Naive thymus-derived CD8-positive, alpha-beta T cell (primary cell): ENCODE data around the gene EGFL8. TPM values are rescaled to one million over a fixed set of nuclear protein-coding genes. Genes with fewer than 3 reads are reported as not detected.

Experiments
- ATAC-seq, 2 donors: fragments of 150-1000 bp; cut with Tn5 transposase in 1 of 2; sonication (Bioruptor Pico), chemical (Tn5 transposase) in 1 of 2; 1 replicate in 1 of 2; 2 replicates in 1 of 2; pipeline ENCODE4 v1.10.0; 2021; ENCODE audit warnings: mild to moderate bottlenecking in 2 of 2, moderate library complexity in 2 of 2
- POLR2A ChIA-PET: fragments of 350-600 bp; sonication (Branson Sonifier 250); formaldehyde crosslinking; loops from one replicate; lab custom pipeline; 2021; ENCODE audit warnings: antibody characterized with exemption; lab: Charles Lee
- DNase-seq, 10 donors: peaks; one replicate each; pipeline versions ENCODE4 v3.0.0 to v3.0.0-alpha.2; 2020 to 2022
- H3K27ac Mint-ChIP-seq, 10 donors: one replicate each; pipeline ENCODE4 v1.8.0; 2020 to 2022; ENCODE audit warnings: mild to moderate bottlenecking in 10 of 10, mixed read lengths in 10 of 10, moderate library complexity in 4 of 10, inconsistent platforms in 1 of 10
- H3K27me3 Mint-ChIP-seq, 5 donors: one replicate each; pipeline ENCODE4 v1.8.0; 2021 to 2022; ENCODE audit warnings: mixed read lengths in 5 of 5
- H3K36me3 Mint-ChIP-seq, 3 donors: one replicate each; pipeline ENCODE4 v1.8.0; 2020 to 2022; ENCODE audit warnings: mixed read lengths in 3 of 3, mild to moderate bottlenecking in 2 of 3, inconsistent platforms in 1 of 3
- H3K4me1 Mint-ChIP-seq, 4 donors: one replicate each; pipeline ENCODE4 v1.8.0; 2021 to 2022; ENCODE audit warnings: mixed read lengths in 4 of 4
- H3K4me3 Mint-ChIP-seq, 10 donors: one replicate each; pipeline ENCODE4 v1.8.0; 2020 to 2022; ENCODE audit warnings: mild to moderate bottlenecking in 10 of 10, mixed read lengths in 10 of 10, moderate library complexity in 6 of 10, inconsistent platforms in 1 of 10
- H3K9me3 Mint-ChIP-seq, 9 donors: one replicate each; pipeline ENCODE4 v1.8.0; 2020 to 2022; ENCODE audit warnings: mixed read lengths in 9 of 9, mild to moderate bottlenecking in 3 of 9, inconsistent platforms in 1 of 9, moderate library complexity in 1 of 9
- polyA plus RNA-seq, 3 donors: library from polyadenylated mRNA; unstranded; fragments of 300-500 nt; fragmentation: Illumina TruSeq; gene quantifications; one replicate each; pipeline ENCODE4 v1.2.3, GENCODE V29; 2021
- total RNA-seq, 8 experiments: library from RNA in 2 of 8; stranded (reverse) in 2 of 8; gene quantifications; one replicate each; pipeline ENCODE4 v1.2.3 and lab custom pipeline; 2021 to 2026

The EGFL8 gene
- total and polyA plus RNA-seq, 5 experiments from 2014 or later, result 0.61 to 30.1 (median 29.3) TPM; not detected in 2

DNA sequence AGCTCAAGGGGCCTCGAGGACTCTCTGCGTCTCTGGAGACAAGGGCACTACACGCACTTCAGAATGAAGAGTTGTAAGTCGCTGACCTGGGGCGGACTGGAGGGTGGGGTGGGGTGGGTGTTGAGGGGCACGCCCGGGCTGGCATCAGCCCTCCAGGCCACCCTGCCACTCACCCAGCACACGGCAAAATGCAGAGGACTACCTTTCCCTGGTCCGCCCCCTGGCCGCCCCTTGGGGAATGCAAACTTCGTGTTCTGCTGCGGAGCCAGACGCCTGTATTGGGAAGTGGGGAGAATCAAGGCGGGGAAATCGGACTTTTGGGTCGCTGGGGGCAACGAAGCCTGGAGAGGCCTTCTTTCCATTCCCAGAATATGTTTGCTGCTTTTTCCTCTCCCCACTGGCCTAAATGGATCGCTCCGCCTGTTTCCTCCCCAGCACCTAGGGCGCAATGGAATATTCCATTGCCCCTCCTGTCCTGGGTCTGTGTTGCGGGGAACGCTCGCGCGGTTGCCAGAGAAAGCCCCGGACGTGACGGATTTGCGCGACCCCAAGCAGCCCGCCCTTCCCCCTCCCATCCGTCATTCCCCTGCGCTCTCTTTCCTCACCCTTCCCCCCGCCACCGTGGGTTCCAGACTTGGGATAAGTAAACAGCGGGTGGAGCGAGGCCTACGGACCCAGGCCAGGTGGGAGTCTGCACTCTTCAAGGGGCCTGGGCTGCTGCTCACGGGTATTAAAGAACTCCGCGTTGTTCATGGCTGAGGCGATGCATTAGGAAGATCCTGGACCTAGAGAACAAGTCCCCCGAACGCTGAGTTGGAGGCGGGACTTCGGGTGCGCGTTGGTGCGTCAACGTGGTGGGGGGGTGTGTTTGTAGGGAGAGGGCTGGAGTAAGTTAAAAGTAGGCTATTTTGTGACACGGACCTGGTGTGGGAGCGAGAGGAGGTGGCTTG is 10.6 kb upstream of the EGFL8 start, which contains the start of gene PPT2:
PPT2 (plus strand) TSS at position 578 of the 950 bp plus-strand sequence. CDS start 454 bp downstream, outside the sequence.
- peaks cover 0 to 16% (median 4%) of the 10 kb centered on the region in 5 donors for H3K27me3 Mint-ChIP-seq
- POLR2A ChIA-PET, result interaction anchor here (0.6 to 1.6 kb wide), 6 partner anchors 23 to 691 kb away, joined by 3 to 9 read pairs (median 4); partner anchors contain the start of gene AGPAT1
- H3K4me1 Mint-ChIP-seq, result peaks cover 45 to 73% (median 53%) of the 10 kb centered on the region in 4 donors

DNA sequence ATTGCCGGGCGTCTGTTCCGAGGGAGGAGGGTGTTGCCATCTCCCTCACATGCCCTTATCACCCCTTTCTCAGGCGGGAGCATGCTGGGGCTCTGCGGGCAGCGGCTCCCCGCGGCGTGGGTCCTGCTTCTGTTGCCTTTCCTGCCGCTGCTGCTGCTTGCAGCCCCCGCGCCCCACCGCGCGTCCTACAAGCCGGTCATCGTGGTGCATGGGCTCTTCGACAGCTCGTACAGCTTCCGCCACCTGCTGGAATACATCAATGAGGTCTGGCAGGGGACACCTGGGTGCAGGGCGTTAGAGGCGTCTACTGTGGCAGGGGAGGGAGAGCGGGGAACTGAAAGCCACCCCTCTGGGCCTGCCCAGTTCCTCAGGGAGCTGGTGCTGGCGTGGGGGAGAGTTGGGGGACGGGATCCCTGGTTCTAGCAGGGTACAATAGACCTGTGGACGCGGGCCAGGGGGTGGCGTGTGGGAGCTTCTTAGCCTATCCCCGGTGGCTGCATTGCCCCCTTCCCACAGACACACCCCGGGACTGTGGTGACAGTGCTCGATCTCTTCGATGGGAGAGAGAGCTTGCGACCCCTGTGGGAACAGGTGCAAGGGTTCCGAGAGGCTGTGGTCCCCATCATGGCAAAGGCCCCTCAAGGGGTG is 9.8 kb upstream of the EGFL8 start:
- Mint-ChIP-seq H3K27me3 (peaks cover 0 to 13% (median 4%) of the 10 kb centered on the region in 5 donors), H3K4me3 (peak overlapping the region; percentile 88 to 100 (median 98)), H3K27ac (peak overlapping the region; percentile 87 to 99 (median 98)), H3K4me1 (peaks cover 41 to 69% (median 49%) of the 10 kb centered on the region in 4 donors), H3K9me3 (no peaks in the 10 kb centered on the region), H3K36me3 (peaks cover 6 to 30% (median 8%) of the 10 kb centered on the region in 3 donors)
- POLR2A ChIA-PET, result interaction anchor here (0.8 to 1.6 kb wide), 6 partner anchors 22 to 690 kb away, joined by 3 to 9 read pairs (median 4); partner anchors contain the start of gene AGPAT1
- DNase-seq (peak; percentile 45 to 87 (median 66)), ATAC-seq (peak; percentile 61 to 73)

More for the DNA sequence above, 10.6 kb upstream of the EGFL8 start, which contains the start of gene PPT2:
- peak within 1 kb of the TSS; percentile 87 to 99 (median 98) for H3K27ac Mint-ChIP-seq
- ATAC-seq (peak; percentile 65 to 79), DNase-seq (peak; percentile 60 to 92 (median 83))
- no peaks in the 10 kb centered on the region for H3K9me3 Mint-ChIP-seq
- peaks cover 6 to 24% (median 8%) of the 10 kb centered on the region in 3 donors for H3K36me3 Mint-ChIP-seq
- H3K4me3 Mint-ChIP-seq, result peak within 1 kb of the TSS; percentile 88 to 100 (median 98)

DNA sequence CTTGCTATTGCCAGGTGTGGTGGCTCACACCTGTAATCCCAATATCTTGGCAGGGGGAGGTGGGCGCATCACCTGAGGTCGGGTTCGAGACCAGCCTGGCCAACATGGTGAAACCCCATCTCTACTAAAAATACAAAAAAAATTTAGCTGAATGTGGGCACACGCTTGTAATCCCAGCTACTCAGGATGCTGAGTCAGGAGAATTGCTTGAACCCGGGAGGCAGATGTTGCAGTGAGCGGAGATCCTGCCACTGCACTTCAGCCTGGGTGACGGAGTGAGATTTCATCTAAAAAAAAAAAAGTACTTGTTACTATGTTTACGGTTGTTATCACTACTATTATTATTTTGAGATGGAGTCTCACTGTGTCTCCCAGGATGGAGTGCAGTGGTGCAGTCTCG is 7.5 kb upstream of the EGFL8 start:
- H3K27ac Mint-ChIP-seq, result no peak overlapping the region
- peaks cover 6 to 32% (median 8%) of the 10 kb centered on the region in 3 donors for H3K36me3 Mint-ChIP-seq
- POLR2A ChIA-PET, result no interaction called here
- no peak overlapping the region for H3K4me3 Mint-ChIP-seq
- H3K9me3 Mint-ChIP-seq, result no peaks in the 10 kb centered on the region
- H3K27me3 Mint-ChIP-seq, result no peaks in the 10 kb centered on the region
- peaks cover 28 to 46% (median 34%) of the 10 kb centered on the region in 4 donors for H3K4me1 Mint-ChIP-seq
- no peak for ATAC-seq
- DNase-seq, result peak in 1 of 10 donors; percentile 26

DNA sequence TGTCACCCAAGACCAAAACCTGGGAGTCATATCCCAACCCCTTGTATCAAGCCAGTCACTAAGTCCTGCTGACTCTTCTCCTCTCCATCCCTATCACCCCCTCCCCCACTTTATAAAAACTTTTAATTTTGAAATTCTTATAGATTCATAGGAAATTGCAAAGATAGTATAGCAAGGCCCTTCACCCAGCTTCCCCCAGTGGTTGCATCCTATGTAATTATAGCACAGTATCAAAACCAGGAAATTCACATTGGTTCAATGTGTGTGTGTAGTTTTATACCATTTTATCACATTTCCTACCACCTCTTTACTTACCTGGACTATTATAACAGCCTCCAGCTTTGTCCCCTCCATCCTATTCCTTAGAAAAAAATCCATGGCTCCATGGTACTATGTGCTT is 6.3 kb upstream of the EGFL8 start:
- no peak overlapping the region for H3K27ac Mint-ChIP-seq
- DNase-seq (no peak), ATAC-seq (no peak)
- H3K4me1 Mint-ChIP-seq, result peaks cover 21 to 34% (median 23%) of the 10 kb centered on the region in 4 donors
- POLR2A ChIA-PET, result interaction anchor here (2.3 kb wide), 1 partner anchor 19 kb away, joined by 10 read pairs; no protein-coding TSS in a partner anchor
- H3K27me3 Mint-ChIP-seq, result no peaks in the 10 kb centered on the region
- no peaks in the 10 kb centered on the region for H3K9me3 Mint-ChIP-seq
- H3K4me3 Mint-ChIP-seq, result no peak overlapping the region
- peaks cover 6 to 40% (median 8%) of the 10 kb centered on the region in 3 donors for H3K36me3 Mint-ChIP-seq

DNA sequence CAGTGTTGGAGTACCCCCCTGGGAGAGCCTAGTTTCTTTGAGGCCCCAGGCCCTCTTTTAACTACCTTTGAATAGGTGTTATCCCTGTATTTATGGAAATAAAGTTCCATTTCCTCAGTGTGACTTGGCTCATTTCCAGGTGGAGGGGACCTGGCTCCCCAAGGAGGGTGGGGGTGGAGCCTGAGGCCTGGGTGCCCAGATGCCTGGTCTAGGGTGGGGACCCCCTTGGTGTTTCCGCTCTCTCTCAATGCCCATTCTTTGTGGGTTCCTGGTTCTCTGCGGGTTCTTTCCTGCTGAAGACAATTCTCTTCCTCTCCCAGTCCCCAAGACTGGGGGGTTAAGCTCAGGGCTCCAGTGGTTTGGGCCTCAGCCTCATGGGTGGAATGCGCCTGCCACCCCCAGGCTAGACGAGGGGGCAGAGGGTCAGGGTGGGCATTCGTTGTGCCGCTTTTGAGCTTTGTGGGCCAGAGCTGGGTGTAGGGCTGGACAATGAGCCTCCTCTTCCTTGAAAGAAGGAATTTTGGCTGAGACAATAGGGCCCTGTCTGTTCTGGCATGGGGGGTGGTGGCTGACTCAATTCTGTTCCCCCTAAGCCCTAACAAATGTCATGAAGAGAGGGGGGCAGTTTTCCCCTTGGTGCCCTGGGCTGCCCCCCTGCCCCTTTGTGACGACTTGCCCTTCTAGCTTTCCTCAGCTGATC is 686 bp upstream of the EGFL8 start:
- DNase-seq (peak in 1 of 10 donors; percentile 7), ATAC-seq (no peak)
- peak overlapping the region in 3 of 10 donors; percentile 27 to 53 (median 47) for H3K27ac Mint-ChIP-seq
- no peaks in the 10 kb centered on the region for H3K9me3 Mint-ChIP-seq
- no peak overlapping the region for H3K4me3 Mint-ChIP-seq
- POLR2A ChIA-PET, result interaction anchor here (0.7 to 1.8 kb wide), 4 partner anchors 13 to 32 kb away, joined by 3 to 10 read pairs (median 3); partner anchors contain the start of genes AGPAT1 and PBX2
- no peaks in the 10 kb centered on the region for H3K27me3 Mint-ChIP-seq
- H3K36me3 Mint-ChIP-seq, result peaks cover 0 to 49% (median 0%) of the 10 kb centered on the region in 3 donors
- H3K4me1 Mint-ChIP-seq, result peaks cover 0 to 14% (median 4%) of the 10 kb centered on the region in 4 donors

DNA sequence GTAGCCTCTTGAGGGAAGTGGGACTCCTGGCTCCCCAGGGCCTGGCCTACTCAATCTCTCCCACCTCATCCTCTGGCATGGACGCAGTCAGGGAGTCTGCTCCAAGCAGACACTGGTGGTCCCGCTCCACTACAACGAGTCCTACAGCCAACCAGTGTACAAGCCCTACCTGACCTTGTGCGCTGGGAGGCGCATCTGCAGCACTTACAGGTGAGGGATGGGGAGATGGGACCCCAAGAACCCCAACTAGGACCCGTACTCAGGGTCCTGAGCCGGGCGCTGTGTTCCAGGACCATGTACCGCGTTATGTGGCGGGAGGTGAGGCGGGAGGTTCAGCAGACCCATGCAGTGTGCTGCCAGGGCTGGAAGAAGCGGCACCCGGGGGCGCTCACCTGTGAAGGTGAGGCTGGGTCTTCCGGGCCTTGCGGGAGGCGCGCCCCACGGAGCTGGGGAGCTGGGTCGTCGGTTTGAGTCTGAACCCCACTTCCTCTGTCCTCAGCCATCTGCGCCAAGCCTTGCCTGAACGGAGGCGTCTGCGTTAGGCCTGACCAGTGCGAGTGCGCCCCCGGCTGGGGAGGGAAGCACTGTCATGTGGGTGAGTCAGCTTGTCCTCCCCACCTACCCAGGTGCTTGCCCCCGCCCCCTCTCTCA is 2.1 kb downstream of the EGFL8 start:
- DNase-seq, result peak in 1 of 10 donors; percentile 58
- POLR2A ChIA-PET, result interaction anchor here (0.6 kb wide), 1 partner anchor 19 kb away, joined by 3 read pairs; no protein-coding TSS in a partner anchor
- Mint-ChIP-seq H3K4me1 (peaks cover 3 to 39% (median 16%) of the 10 kb centered on the region in 4 donors), H3K27me3 (no peaks in the 10 kb centered on the region), H3K27ac (peak overlapping the region in 1 of 10 donors; percentile 75), H3K9me3 (no peaks in the 10 kb centered on the region), H3K36me3 (peaks cover 0 to 61% (median 5%) of the 10 kb centered on the region in 3 donors), H3K4me3 (no peak overlapping the region)
- no peak for ATAC-seq

DNA sequence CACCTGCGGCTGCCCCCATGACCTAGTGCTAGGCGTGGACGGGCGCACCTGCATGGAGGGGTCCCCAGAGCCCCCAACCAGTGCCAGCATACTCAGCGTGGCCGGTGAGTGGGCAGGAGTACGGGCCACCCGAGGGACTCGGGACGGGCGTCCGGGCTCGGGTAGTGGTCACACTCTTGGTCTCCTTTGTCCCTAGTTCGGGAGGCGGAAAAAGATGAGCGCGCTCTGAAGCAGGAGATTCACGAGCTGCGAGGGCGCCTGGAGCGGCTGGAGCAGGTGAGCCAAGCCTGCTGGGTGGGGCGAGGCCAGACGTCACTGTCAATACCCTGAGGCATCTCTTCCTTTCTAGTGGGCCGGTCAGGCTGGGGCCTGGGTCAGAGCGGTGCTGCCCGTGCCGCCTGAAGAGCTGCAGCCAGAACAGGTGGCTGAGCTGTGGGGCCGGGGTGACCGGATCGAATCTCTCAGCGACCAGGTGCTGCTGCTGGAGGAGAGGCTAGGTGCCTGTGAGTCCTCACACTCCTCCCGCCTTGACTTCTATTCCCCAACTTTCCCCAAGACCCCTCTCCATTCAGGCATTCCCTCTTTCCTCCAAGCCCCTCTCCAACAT is 2.9 kb downstream of the EGFL8 start:
- peak overlapping the region in 3 of 10 donors; percentile 63 to 74 (median 66) for H3K27ac Mint-ChIP-seq
- H3K4me1 Mint-ChIP-seq, result peaks cover 3 to 39% (median 16%) of the 10 kb centered on the region in 4 donors
- peaks cover 0 to 58% (median 5%) of the 10 kb centered on the region in 3 donors for H3K36me3 Mint-ChIP-seq
- H3K4me3 Mint-ChIP-seq, result no peak overlapping the region
- peak in 1 of 10 donors; percentile 44 for DNase-seq
- H3K9me3 Mint-ChIP-seq, result no peaks in the 10 kb centered on the region
- ATAC-seq, result no peak
- no peaks in the 10 kb centered on the region for H3K27me3 Mint-ChIP-seq
- POLR2A ChIA-PET, result no interaction called here

DNA sequence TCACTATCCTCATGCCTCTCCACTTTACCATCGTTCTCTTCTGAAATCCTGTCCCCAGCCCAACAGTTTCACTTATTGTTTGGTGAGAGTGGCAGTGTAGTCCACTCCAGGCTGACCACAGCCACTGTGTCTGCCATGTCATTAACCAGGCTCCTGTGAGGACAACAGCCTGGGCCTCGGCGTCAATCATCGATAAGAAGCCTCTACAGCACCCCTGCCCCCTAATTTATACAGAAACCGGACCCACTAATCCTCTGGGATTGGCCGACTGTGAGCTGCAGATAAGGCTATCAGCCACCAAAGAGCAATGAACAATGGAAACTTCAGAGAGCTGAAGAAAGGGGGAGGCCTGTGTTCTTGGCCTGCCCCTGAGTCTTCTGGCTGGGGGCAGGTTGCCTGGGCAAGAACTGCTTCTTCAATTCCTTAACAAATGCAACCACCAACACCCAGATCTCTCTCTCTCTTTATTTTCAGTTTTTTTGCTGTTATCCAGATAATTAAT is 3.4 kb downstream of the EGFL8 start:
- peaks cover 0 to 54% (median 5%) of the 10 kb centered on the region in 3 donors for H3K36me3 Mint-ChIP-seq
- ATAC-seq (no peak), DNase-seq (peak in 1 of 10 donors; percentile 36)
- POLR2A ChIA-PET, result no interaction called here
- H3K4me3 Mint-ChIP-seq, result no peak overlapping the region
- no peaks in the 10 kb centered on the region for H3K9me3 Mint-ChIP-seq
- peak overlapping the region in 8 of 10 donors; percentile 18 to 74 (median 58) for H3K27ac Mint-ChIP-seq
- peaks cover 7 to 43% (median 19%) of the 10 kb centered on the region in 4 donors for H3K4me1 Mint-ChIP-seq
- no peaks in the 10 kb centered on the region for H3K27me3 Mint-ChIP-seq

DNA sequence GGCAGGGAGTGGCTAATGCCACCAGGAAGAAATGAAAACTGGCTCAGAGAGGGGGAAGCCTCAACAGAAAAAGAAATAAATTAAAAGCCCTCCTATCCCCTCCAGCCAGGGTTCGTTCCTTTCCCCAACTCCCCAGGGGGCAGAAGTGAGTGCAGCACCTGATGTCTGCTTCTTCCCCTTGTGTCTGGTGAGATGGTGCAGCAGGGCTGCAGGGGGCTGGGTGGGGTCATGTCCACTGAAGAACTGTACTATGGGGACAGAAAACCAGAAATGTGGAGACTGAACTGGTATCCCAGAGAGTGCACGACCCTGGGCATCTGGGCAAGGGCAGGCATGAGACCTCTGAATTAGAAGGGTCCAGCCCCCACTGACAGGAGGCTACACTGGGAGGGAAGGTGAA is 4.0 kb downstream of the EGFL8 start:
- ATAC-seq (no peak), DNase-seq (peak in 1 of 10 donors; percentile 27)
- H3K36me3 Mint-ChIP-seq, result peaks cover 0 to 49% (median 5%) of the 10 kb centered on the region in 3 donors
- POLR2A ChIA-PET, result no interaction called here
- peaks cover 12 to 48% (median 24%) of the 10 kb centered on the region in 4 donors for H3K4me1 Mint-ChIP-seq
- no peaks in the 10 kb centered on the region for H3K9me3 Mint-ChIP-seq
- H3K27ac Mint-ChIP-seq, result peak overlapping the region in 3 of 10 donors; percentile 36 to 44 (median 43)
- no peaks in the 10 kb centered on the region for H3K27me3 Mint-ChIP-seq
- no peak overlapping the region for H3K4me3 Mint-ChIP-seq

DNA sequence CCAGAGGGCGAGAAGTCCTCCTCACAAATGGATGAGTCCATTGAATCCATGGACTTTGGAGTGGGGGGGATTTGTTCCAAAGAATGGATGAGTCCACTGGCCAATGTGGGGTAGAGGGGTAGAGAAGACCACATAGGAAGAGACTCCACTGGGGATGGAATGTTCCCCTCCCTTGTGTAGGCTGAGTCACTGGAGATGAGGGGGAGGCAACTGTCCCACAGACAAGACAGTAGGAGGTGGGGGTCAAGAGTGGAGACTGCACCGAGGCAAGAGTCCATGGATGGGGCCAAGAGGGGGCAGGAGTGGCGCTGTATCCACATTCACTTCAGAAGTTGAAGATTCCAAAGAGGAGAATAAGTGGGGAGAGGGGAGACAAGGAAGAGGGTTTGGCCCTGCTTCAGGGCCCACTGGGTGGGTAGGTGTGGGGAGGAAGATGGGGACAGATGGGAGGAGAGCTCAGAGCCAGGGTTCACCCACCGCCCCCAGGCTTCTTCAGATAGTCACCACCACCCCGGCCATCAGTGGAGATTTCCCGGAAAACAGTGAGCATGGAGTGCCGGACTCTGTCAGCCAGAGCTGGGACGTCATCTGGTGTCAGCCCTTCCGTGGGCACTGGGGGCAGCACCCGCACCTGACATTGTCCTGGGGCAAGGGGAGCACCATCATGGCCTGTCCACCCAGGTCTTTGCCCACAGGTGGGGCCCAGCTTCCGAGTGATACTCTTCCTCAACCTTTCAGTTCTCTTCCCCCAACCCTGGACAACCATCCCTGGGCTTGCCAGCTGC is 4.6 kb downstream of the EGFL8 start:
- H3K4me3 Mint-ChIP-seq, result no peak overlapping the region
- H3K9me3 Mint-ChIP-seq, result no peaks in the 10 kb centered on the region
- peaks cover 0 to 49% (median 5%) of the 10 kb centered on the region in 3 donors for H3K36me3 Mint-ChIP-seq
- H3K27ac Mint-ChIP-seq, result peak overlapping the region in 3 of 10 donors; percentile 36 to 55 (median 44)
- H3K4me1 Mint-ChIP-seq, result peaks cover 18 to 54% (median 30%) of the 10 kb centered on the region in 4 donors
- no peaks in the 10 kb centered on the region for H3K27me3 Mint-ChIP-seq
- ATAC-seq (no peak), DNase-seq (peak in 1 of 10 donors; percentile 45)
- POLR2A ChIA-PET, result interaction anchor here (0.6 to 1.8 kb wide), 4 partner anchors 14 to 85 kb away, joined by 3 to 5 read pairs (median 3); no protein-coding TSS in a partner anchor
